22Rv1 (cell line): ENCODE results near the gene SLIT1.

ENCODE experiments used
- CTCF ChIP-seq: fragments of 450-650 bp; IDR thresholded peaks from 2 replicates; pipeline ENCODE4 v1.5.1; 2017; ENCODE audit warnings: mild to moderate bottlenecking
- ZFX ChIP-seq: fragments of 450-650 bp; IDR thresholded peaks from 2 replicates; pipeline ENCODE4 v1.6.1; 2017; ENCODE audit warnings: antibody characterized with exemption, borderline replicate concordance

DNA sequence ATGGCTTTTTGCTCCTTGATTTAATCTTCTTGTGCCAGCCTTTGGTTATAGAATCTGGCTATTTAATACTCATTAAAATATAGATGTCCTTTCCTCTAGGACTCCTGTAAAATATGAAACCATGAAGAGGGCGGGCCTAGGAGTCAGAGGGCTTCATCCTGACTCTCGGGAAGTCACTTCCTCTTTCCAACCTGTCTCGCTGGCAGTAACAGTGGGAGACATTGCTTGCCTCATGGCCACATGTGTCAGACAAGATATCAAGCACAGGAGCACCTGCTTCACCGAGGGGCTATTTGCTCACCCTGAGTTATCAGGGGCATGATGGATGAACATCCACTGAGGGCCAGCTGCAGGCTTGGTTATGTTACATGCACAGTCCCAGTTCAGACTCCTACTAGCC lies 31.0 kb downstream of the SLIT1 start:
- TF ChIP-seq CTCF (no peak), ZFX (no peak)
